SK-N-SH (cell line): ENCODE data around the gene RAP1GAP.

Source experiments
- POLR2AphosphoS5 ChIP-seq: IDR thresholded peaks from 2 replicates; pipeline ENCODE4 v1.6.1; 2012; ENCODE audit warnings: low read depth, low read length
- RAD21 ChIP-seq: IDR thresholded peaks from 2 replicates; pipeline ENCODE4 v1.6.1; 2012; ENCODE audit warnings: mild to moderate bottlenecking, low read length

GRCh38 chr1:21568006-21568746 lies 101.0 kb downstream of the RAP1GAP start:
- no peak for TF ChIP-seq POLR2AphosphoS5
- no peak for TF ChIP-seq RAD21
